Hematopoietic multipotent progenitor cell treated with erythropoietin and hydrocortisone succinate and interleukin-3 and kit ligand, for 4 days (in vitro differentiated cells): ENCODE results near the gene PIAS1.
"Not testable (repeated sequence)": the region's sequence is repeated elsewhere in the genome, so short reads cannot be mapped to it uniquely, and the experiment has no call there.

Source experiments
- DNase-seq: peaks from one replicate; pipeline ENCODE4 v3.0.0-alpha.2; 2015

Gene PIAS1

DNA sequence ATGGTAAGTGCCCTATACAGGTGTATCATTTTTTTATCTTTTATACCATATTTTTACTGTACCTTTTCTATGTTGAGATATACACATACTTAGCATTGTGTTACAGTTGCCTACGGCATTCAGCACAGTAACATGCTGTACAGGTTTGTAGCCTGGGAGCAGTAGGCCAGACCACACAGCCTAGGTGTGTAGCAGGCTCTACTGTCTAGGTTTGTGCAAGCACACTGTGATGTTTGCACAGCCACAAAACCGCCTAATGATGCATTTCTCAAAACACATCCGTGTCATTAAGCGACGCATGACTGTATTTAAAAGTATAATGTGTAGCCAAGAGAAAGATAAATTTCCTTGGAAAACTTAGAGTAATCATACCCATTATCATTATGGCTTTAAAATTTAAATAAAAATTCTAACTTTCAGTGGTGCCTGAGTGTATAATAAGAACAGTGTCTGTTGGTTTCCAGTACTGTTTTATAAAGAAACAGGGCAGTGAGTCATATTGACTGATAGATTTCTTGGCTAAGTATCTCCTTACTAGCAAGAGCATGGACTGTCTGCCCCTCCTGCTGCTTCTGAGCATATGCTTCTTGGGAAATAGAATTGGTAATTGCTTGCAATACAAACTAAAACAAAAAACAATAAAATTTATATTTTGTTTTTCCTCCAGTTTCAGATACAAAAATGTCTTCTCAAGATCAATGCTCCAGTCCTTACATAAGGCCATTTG is 132.7 kb downstream of the PIAS1 start:
- DNase-seq: no peak

DNA sequence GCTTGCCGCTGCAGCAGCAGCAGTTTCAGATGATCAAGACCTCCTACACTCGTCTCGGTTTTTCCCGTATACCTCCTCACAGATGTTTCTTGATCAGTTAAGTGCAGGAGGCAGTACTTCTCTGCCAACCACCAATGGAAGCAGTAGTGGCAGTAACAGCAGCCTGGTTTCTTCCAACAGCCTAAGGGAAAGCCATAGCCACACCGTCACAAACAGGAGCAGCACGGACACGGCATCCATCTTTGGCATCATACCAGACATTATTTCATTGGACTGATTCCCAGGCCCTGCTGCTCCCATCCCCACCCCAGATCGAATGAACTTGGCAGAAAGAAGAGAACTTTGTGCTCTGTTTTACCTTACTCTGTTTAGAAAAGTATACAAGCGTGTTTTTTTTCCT is 133.4 kb downstream of the PIAS1 start:
- DNase-seq: no peak

DNA sequence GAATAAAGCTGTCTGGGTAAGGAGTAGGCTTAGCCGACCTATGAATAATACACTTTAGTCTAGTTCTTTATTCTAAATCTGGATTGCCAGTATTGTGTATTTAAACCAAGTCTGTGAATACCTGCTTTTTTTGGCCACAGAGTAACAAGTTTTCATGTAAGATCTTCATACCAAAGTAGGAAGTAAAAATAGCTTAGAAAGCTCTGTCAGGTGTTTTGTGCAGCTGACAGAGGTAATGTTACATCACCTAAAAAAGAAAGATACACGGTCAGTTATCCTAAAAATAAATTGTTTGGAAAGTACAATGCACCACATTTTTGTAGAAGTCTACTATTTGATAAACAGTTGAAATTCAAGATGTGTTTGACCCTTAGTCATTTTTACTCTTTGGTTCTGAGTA is 134.5 kb downstream of the PIAS1 start:
- no peak for DNase-seq

DNA sequence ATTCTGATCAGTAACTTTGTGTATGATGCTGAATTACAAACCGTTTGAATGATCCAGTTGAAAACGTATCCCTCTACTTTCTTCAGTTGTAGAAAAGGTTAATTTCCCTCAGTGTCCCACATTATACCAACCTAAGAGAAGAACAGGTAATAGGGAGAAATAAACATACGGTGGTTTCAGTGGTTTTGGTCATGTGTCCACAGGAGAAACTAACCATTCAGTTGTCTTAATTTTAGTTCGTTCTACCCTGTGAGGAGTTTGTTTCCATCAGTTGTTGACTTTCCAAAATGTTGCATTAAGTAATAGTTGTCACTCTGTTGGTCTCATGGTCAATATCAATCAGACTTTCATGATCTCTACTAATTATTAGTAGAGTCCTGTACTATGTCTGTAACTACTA is 135.9 kb downstream of the PIAS1 start:
- no peak for DNase-seq

DNA sequence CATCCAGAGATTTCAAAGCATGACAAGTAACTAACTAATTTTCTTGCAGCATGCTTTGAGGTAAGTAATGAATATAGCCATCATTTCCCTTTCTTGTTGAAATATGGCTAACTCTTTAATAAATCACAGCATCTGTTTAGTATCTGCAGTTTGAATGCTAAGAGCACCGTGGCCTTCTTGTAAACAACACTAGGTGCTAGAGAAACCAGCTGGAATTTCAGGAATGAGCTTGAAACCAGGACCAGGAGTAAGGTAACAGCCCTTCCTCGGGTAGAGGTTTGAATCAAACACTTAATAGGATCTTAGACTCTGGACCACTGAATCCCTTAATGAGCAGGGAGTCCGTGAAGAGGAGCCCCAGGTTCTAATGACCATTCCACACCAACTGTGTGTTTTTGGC is 137.4 kb downstream of the PIAS1 start:
- no peak for DNase-seq

DNA sequence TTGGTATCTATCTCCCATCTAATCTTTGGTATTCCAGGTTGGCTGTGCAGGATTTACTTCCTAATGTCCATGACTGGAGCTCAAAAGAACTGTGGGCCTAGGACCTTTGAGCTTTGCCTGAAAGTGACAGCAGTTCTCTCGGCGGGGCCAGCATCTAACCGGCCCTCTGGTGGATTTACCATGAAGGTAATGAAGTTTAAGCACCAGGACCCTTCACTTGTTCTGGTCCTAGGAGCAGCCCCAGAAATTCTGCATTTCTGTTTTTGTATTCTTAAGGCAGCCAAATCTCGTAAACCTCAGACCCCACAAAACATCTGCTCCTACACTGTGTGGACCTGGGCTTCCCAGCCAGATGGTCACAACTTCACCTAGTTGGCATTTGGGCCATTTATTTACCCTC is 138.0 kb downstream of the PIAS1 start:
- DNase-seq: no peak

DNA sequence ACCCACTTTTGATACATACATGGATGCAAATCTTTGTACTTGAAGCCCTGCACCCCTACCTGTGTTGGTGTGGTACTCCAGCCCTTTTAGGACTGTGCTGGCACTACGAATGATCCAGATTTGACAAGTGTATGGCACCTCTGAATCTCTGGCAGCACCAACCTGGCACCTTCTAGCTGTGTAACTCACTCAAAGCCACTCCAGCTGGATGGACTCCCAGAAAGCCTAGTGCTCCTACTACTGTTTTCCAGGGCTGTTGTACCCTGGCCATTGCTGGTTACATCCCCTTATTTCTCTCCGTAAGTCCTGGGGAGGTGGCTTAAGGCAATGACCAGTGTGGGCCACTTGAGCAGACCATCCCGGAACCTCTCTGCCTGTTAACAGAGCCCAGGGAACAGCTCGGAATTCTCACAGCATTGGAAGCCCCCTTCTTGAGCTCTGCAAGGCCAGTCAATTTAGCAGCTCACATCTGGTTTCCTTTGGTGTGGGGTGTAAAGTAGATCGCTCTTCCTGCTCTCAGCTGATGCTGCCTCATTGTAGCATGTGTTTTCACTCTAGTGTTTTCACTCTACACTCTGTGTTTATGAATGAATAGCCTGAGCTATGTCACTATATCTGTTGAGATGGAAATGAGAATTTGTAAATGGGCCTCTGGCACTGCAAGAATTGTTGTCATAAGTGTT is 138.8 kb downstream of the PIAS1 start:
- no peak for DNase-seq

DNA sequence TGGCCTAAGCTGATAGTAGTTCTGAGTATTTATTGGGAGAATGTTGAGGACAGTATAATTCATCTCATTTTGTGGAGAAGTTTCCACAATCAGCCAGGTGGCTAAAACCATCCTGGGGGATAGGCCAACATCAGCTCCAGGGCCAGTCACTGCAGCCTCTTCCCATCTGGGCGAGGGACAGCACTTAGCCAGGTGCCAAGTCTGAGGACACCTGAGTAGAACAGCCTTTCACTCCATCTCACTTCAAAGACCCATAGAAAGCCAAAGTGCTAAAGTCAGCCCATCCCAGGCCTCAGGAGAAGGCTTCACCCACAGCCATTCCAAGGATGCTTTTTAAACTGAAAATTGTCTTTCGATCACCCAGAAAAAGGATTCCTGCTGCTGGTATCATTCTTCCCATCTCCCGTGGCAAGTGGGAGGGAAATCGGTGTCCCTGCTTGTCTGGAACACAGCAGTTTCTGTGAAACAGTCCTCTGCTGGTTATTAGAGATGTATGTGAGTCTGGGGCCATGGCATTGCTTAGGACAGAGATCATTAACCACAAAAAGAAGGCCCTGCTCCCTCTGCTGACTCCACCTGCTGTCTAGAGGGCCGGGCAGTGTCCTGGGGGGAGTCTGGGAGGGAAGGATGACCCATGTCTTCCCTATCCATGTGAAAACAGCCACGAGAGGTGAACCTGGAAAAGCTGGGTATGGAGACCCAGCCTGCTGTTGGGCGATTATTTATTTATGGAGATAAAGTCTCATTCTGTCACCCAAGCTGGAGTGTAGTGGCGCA is 141.4 kb downstream of the PIAS1 start:
- no peak for DNase-seq

DNA sequence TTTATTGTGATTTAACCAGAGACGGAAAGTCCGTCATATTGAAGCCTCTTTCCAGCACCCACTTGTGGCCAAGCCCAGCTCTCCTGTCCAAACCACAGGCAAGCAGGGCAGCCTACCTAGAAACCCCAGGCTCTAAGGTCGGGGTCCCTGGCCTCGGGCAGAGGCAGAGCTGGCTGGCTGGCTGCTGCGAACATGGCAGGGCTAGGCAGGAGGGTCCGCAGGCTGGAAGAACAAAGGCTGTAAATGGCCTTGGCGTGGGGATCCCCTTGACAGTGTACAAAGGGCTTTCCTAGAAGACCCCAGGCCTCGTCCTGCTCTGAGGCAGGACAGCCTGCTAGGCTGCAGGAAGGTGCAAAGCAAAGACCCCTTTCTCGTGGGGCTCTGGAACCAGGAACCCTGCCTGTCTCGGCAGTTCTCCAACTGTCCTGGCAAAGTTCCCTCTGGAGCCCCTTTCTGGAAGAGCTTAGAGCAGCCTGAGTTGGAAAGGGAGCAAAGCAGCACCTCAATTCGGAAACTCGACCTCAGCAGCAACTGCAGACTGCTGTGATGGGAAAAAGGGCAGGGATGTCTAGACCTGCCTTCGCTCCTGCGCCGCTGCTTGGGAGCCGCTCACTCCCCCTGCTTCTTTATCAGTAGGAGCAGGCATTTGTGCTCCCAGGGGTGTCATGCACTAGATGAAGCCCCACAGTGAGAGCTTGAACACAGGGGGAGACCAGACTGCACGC is 142.5 kb downstream of the PIAS1 start:
- DNase-seq: no peak

DNA sequence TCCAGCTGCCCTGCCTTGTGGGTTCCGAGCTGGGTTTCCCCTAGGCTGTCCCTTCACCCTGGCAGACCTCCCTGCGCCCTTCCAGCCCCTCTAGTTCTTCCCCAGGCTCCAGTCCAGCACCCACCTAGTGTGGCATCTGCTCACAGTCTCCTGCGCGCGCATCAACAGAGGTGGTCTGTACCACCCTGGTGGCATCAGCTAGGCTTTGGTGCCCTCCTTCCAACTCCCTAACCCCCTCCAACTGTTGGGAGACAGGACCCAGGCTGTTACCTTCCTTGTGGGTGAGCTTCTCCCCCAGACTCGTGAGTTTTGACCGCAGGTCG is 143.0 kb downstream of the PIAS1 start:
- no peak for DNase-seq

DNA sequence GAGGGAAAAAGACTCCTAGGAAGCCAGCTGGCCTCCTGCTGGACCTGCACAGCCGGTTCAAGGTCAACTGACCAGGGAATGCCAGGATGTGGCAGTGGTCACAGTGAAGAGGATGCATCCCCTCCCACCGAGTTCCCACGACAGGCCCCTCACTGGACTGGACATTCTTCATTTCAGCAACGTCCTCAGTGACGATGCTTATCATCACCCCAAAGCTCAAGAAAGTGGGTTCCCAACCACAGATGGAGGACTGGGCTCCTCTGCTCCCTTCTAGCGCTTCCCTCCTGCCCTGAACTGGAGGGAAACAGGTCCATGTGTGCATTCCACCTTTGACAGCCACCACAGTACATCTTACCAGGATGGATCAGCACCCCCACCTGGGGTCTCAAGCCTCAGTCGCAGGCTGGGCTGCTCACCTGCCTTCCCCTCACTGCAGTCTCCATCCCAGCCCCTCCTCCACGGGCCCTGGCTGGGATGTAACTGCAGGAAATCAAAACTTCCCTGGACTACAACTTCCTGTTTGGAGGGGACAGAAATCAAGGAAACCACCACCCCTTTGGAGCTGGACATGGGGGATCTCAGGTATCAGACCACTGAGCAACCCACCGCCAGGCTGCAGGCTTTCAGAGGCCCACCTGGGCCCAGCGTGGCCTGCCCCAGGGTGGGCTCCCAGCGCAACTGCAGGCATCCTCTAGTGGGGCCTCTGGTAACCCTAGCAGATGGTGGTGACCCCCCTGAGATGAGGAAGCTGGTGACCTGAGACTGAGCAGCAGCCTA is 143.7 kb downstream of the PIAS1 start:
- no peak for DNase-seq

DNA sequence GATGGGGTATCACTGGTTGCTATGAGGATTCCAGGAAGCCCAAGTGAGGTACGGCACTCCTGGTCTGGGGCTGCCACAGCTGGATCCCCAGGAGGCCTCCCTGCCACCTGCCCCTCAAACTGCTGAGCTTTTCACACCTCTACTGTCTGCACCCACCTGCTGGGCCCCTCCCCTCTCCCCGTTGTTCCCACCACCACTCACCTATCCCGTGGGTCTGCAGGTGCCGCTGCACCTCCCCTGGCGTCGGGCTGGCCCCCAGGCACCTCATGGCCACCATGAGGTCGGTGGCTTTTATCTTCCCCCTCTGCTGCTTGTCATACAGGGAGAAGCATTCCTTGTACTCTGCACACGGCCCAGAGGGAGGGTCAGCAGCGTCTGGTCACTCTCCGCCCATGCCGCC is 145.2 kb downstream of the PIAS1 start:
- DNase-seq: no peak

DNA sequence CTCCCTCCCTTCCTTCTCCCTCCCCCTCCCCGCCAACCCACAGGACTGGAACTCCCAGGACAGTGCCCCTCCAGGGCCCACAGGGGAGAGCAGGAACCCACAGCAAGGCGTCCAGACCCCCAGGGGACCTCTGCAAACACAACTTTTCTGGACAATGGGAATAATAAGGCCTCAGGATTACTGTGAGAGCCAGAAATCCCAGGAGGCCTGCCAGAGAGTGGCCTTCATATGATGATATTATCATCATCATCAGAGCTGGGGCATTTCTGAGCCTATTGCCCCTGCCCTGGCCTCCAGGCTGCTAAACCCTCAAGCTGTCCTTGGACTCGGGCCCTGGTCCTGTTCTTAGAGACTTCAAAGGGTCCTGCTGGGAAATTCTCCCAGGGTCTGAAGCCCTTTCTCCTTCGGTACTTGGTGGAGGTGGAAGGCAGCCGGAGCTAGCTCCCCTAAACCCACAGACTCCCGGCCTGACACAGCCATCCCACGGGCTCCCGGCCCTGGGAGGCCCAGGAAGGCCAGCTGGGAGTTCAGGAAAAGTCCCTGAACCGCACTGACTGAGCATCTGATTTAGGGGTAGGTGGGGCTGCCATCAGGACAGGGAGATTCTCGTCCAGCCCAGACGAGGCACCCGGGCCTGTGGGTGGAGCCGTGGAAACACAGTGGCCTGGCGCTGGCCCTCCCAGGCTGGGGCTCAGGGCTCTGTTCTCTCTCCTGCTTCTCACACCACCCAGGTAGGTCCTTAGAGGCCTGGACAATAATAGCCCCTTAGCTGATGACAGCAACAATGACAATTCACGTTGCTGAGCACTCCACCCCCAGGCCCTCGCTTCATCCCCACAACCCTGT is 146.1 kb downstream of the PIAS1 start:
- no peak for DNase-seq

DNA sequence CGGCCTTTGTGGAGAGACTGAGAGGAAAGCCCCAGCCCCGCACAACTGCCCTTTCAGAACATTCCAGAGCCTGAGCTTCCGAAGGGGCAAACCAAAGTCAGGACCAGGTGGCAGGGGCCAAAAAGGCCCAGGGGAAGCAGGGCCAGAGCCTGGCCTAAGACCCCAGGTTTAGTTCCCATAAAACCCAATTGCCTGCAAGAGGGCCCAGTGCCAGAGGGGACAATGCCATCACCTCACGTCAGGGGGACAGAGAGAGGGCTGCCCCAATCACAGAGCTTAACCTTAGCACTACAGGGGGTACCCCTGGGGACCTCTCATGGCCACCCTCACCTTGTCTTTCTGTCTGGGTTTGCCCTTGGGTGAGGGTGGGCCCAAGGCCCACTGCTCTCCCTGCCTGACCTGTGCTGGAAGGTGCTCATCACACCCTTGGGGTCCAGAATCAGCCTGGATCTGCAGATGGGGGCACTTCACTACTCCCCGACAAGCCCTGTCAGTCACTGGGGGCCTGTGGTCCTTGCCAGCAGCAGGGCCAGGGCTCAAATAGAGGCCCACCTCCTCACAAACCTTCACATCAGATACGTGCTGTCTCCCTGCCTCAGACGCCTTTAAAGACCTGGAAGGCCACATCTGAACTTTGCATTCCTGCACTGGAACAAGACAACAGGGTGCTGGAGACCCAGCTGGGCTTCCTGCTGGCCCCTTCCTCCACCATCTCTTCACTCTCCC is 147.2 kb downstream of the PIAS1 start:
- no peak for DNase-seq

DNA sequence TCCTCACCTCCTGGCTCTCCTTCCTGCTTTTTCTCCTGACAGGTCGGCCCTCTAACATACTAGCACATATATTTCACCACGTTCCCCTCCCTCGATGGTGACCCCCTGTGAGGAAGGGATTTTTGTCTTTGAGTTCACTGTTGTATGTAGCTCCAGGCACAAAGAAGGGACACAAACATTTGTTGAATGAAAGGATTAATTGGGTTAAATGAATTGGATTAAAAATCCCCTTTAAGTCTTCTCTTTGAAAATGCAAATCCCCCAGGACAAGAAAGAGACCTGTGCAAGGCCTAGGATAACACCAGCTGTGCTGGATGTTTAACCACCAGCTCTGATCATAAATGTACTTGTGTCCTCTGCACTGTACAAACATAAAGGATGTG is 147.8 kb downstream of the PIAS1 start:
- no peak for DNase-seq

DNA sequence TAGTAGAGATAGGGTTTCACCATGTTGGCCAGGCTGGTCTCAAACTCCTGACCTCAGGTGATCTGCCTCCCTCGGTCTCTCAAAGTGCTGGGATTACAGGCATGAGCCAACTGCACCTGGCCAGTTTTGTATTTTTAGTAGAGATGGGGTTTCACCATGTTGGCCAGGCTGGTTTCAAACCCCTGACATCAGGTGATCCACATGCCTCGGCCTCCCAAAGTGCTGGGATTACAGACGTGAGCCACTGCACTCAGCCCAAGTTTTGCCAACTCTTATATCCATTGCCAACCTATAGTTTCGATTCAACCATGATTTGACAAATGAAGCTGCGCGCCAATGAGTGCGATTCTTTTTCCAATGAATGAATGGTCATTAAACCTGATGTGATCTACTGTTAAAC is 148.9 kb downstream of the PIAS1 start:
- DNase-seq: not testable (repeated sequence)

DNA sequence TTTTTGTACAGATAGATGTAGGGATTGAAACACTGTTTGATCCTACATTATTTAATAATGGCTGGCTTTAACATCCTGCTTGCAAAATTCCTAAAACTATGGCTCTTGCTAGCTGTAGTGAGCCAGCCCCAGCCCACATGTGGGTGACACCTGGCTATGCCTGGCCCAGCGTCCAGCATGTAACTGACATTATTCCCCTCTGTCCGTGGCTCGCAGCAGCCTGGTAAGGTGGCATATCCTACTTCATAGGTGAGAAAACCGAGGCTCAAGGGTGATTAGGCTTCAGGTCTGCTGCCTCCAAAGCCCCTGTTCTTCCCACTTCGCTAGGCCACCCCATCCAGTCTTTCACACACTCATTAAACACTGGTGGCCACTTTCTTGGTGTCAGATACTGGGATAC is 149.4 kb downstream of the PIAS1 start:
- no peak for DNase-seq

DNA sequence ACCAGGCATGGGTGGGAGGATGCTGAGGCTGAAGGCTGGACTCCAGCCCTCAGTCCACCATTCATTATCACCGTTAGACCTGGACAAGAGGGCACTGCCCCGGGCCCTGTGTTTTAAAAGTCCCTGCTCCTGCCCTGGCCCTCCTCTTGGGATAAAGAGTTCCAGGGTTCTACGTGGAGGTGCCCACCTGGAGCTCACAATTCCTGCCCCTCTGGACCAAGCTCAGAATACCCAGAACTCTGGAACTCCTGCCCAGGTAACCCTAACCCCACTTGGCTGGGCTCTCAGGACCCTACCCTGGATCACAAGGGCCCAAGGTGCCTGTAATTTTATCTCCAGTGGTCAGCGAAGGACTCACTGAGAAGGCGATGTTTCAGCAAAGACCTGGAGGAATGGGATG is 149.8 kb downstream of the PIAS1 start:
- DNase-seq: no peak

DNA sequence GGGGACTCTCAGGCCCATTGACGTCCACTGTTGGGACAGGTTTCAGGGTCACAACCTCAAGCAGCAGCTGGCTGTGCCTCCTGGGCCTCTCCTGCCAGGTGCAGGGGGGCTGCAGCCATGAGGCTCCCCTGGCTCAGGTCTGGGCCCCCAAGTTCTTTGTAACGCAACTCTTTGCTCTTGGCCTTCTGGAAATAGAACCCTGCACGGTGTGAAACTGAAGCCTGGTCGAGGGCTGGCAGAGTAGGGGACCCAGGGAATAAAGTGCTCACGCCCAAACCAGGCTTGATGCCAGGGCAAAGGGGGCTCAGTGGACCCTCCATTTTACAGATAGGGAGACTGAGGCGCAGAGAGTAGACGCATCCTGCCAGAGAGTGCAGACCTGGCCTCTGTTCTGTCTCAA is 150.2 kb downstream of the PIAS1 start:
- DNase-seq: no peak

DNA sequence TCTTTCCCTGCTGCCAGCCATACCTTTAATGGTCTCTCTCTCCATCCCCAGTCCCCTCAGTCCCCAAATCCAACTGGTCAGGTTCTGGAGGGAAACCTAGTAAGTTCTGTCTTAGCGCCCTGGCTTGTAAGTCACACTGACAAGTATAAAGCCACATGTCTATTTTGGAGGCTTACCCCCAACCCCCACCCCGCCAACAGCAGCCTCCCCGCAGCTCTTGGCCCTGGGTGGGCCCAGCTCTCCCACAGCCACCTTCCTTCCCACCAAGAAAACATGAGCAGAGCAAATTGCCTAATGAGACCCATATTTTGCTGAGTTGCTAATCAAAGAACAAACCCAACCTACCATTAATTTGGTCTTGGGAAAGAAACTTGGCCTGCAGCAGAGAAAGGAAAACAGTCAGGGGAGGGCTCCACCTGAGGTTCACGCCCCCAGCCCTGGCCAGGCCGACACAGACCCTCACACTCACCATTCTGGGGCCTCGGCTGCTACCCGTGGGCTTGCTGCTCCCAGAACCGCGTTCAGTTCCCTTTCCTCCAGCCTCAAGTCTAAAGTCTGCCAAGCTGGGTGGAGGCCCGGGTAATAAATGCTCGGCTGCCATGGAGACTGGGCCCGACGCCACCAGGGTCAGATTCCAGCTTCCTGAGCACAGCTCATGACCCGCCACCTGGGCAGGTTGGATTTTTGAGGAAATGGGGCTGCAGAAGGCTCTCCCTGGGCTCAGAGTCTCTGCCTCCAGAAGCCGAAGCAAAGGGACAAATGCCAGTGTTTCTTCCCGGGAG is 150.9 kb downstream of the PIAS1 start, which contains the start of gene CALML4:
Gene CALML4 (minus strand): TSS at position 557 of the 782 bp plus-strand sequence. CDS start 85 bp downstream, at position 472.
- peak; percentile 48 for DNase-seq
